ENCODE measurements around the gene PIGV. TPM values are rescaled to one million over a fixed set of nuclear protein-coding genes. Genes with fewer than 3 reads are reported as not detected.

The PIGV gene
- total RNA-seq, 1 donor, result 16.8 TPM

DNA sequence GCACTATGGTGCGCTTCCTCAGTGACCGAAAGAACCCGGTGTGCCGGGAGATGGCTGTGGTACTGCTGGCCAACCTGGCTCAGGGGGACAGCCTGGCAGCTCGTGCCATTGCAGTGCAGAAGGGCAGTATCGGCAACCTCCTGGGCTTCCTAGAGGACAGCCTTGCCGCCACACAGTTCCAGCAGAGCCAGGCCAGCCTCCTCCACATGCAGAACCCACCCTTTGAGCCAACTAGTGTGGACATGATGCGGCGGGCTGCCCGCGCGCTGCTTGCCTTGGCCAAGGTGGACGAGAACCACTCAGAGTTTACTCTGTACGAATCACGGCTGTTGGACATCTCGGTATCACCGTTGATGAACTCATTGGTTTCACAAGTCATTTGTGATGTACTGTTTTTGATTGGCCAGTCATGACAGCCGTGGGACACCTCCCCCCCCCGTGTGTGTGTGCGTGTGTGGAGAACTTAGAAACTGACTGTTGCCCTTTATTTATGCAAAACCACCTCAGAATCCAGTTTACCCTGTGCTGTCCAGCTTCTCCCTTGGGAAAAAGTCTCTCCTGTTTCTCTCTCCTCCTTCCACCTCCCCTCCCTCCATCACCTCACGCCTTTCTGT is 7.3 kb upstream of the PIGV start:
- TF ChIP-seq CTCF (IDR thresholded peaks at IDR 0.05; ENCODE audit: insufficient read depth, low read depth, low read length), result no peak
- H3K4me3 ChIP-seq (ENCODE audit: low read depth, low read length), result no peak overlapping the region
- DNase-seq (ENCODE audit: low read depth), result no peak

DNA sequence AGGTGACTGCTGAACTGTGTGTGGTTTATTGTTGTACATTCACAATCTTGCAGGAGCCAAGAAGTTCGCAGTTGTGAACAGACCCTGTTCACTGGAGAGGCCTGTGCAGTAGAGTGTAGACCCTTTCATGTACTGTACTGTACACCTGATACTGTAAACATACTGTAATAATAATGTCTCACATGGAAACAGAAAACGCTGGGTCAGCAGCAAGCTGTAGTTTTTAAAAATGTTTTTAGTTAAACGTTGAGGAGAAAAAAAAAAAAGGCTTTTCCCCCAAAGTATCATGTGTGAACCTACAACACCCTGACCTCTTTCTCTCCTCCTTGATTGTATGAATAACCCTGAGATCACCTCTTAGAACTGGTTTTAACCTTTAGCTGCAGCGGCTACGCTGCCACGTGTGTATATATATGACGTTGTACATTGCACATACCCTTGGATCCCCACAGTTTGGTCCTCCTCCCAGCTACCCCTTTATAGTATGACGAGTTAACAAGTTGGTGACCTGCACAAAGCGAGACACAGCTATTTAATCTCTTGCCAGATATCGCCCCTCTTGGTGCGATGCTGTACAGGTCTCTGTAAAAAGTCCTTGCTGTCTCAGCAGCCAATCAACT is 6.4 kb upstream of the PIGV start:
- no peak overlapping the region for H3K4me3 ChIP-seq (ENCODE audit: low read depth, low read length)
- TF ChIP-seq CTCF (IDR thresholded peaks at IDR 0.05; ENCODE audit: insufficient read depth, low read depth, low read length), result no peak
- DNase-seq (ENCODE audit: low read depth), result no peak

DNA sequence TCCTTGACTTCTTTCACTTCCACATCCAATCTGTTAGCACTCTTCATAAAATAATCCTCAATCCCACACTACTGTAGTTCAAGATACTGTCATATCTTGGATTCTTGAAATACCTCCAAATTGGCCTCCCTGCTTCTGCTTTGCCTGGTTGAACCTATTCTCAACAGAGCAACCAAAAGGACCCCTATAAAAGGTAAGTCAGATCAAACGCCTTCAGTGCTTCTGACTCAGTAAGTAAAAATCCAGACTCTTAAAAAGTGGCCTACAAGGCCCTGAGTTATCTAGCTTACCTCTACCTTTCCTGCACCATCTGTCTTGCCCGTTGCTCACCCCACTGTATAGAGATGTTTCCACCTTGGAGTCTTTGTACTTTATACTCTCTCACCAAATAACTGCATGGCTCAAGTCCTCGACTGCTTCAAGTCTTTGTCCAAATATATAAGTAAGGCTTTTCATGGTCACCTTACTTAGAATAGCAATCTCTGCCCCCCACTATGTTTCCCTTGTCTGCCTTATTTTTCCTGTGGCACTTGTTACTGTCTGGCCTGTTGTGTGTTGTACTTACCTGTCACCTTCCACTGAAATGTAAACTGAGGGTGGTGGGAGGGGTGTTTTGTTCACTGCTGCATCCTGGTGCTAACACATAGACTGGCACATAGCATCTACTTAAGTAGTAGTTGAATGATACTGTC is 5.1 kb upstream of the PIGV start:
- no peak for TF ChIP-seq CTCF (IDR thresholded peaks at IDR 0.05; ENCODE audit: insufficient read depth, low read depth, low read length)
- no peak for DNase-seq (ENCODE audit: low read depth)

DNA sequence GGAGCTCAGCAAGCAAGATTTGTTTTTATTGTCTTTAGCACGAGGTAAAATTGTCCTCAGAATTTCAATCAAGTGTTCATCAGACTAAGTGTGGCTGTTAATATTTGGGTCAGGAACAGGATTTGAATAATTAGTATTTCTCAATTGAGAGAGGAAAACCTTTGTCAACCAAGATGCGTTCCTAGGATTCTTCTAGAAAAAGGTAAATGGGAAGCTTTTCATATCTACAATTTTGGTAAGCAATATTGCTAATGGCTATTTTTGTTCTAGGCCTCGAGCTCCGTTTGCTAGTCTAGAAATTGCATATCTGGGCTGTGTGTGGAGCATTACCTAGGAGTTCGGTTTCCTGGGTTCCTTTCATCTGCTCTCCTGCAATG is 4.1 kb upstream of the PIGV start:
- H3K4me3 ChIP-seq (ENCODE audit: low read depth, low read length), result no peak overlapping the region
- no peak for DNase-seq (ENCODE audit: low read depth)
- no peak for TF ChIP-seq CTCF (IDR thresholded peaks at IDR 0.05; ENCODE audit: insufficient read depth, low read depth, low read length)

More for the DNA sequence above, 5.1 kb upstream of the PIGV start:
- H3K4me3 ChIP-seq (ENCODE audit: low read depth, low read length), result no peak overlapping the region

- DNase-seq (ENCODE audit: low read depth), result peak; percentile 92
- no peak overlapping the region for H3K4me3 ChIP-seq (ENCODE audit: low read depth, low read length)
- TF ChIP-seq CTCF (IDR thresholded peaks at IDR 0.05; ENCODE audit: insufficient read depth, low read depth, low read length), result no peak
Measured at GRCh38 chr1:26784023-26784871, 3.5 kb upstream of the PIGV start.

DNA sequence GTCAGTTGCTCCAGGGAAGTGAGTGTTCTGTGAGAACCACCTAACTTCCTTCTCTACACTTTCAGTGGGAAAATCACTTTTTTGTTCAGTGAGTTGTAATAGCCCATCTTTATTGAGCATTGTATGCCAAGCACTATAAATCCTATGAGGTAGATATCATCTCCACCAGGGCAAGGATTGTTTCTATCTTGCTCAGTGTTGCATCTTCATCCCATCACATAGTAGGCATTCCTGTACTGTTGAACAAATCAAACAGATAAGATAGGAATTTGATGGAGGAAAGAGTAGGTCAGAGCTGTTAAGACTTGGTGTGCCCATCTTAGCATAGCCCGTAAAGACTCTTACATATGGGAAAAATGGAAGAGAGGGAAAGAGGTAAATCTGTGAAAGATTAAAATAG is 2.9 kb upstream of the PIGV start:
- no peak for DNase-seq (ENCODE audit: low read depth)
- H3K4me3 ChIP-seq (ENCODE audit: low read depth, low read length), result no peak overlapping the region
- TF ChIP-seq CTCF (IDR thresholded peaks at IDR 0.05; ENCODE audit: insufficient read depth, low read depth, low read length), result no peak
